K562 (cell line): ENCODE results near the gene SCART1.
"Not testable (repeated sequence)": the region's sequence is repeated elsewhere in the genome, so short reads cannot be mapped to it uniquely, and the experiment has no call there.

ENCODE experiments used
- ATF6 ChIP-seq: sonication (generic); formaldehyde crosslinking; IDR thresholded peaks from 2 replicates; pipeline ENCODE4 v1.4.0; 2020; ENCODE audit warnings: mild to moderate bottlenecking, missing genetic modification reagents
- BACH1 ChIP-seq: fragments of 200-800 bp; sonication (Bioruptor generic); IDR thresholded peaks from 2 replicates; pipeline ENCODE4 v1.6.1; 2016; ENCODE audit warnings: missing genetic modification characterization, missing compliant biosample characterization
- CBX5 ChIP-seq: IDR thresholded peaks from 2 replicates; pipeline ENCODE4 v1.6.1; 2014; ENCODE audit warnings: low read depth, borderline replicate concordance
- CTCF ChIP-seq, 3 experiments: IDR thresholded peaks in 2 of 3; conservative IDR thresholded peaks in 1 of 3; 2 replicates each; pipeline ENCODE4 v1.5.1; 2011 to 2012; ENCODE audit warnings: low read length in 3 of 3, mild to moderate bottlenecking in 3 of 3, control low read depth in 2 of 3, improper control_type of control experiment in 1 of 3, inconsistent platforms in 1 of 3, low read depth in 1 of 3, mixed read lengths in 1 of 3, moderate library complexity in 1 of 3; ENCODE audit not compliant: insufficient read depth in 2 of 3
- E2F8 ChIP-seq: fragments of 450-650 bp; IDR thresholded peaks from 2 replicates; pipeline ENCODE4 v1.7.1; 2018; ENCODE audit warnings: mild to moderate bottlenecking, low read depth; ENCODE audit not compliant: partially characterized antibody
- ELK1 ChIP-seq: sonication (generic); formaldehyde crosslinking; IDR thresholded peaks from 2 replicates; pipeline ENCODE4 v1.8.1; 2022; ENCODE audit warnings: missing genetic modification reagents
- FOS ChIP-seq: IDR thresholded peaks from 3 replicates; pipeline ENCODE4 v1.6.1; 2011; ENCODE audit not compliant: insufficient read length; ENCODE audit errors: extremely low read depth
- KLF10 ChIP-seq: fragments of 250-450 bp; sonication (Bioruptor Pico); IDR thresholded peaks from 2 replicates; pipeline ENCODE4 v1.6.1; 2021; ENCODE audit warnings: matching md5 sums
- POU5F1 ChIP-seq: fragments of 150-350 bp; IDR thresholded peaks from 2 replicates; pipeline ENCODE4 v1.6.1; 2014; ENCODE audit warnings: borderline replicate concordance, low read length, low read depth, mild to moderate bottlenecking; ENCODE audit not compliant: partially characterized antibody
- SMC3 ChIP-seq: conservative IDR thresholded peaks from 2 replicates; pipeline ENCODE4 v1.6.1; 2011; ENCODE audit warnings: low read depth, low read length, improper control_type of control experiment; ENCODE audit not compliant: insufficient read depth
- TEAD4 ChIP-seq, 2 experiments: sonication (generic) in 1 of 2; formaldehyde crosslinking in 1 of 2; IDR thresholded peaks; 2 replicates each; pipeline versions ENCODE4 v1.6.1 to v1.8.0; 2012 to 2022; ENCODE audit warnings: borderline replicate concordance in 1 of 2, inconsistent platforms in 1 of 2, low read length in 1 of 2, mild to moderate bottlenecking in 1 of 2, missing genetic modification reagents in 1 of 2

GRCh38 chr10:133499176-133499575, 45.4 kb downstream of the SCART1 start:
- not testable (repeated sequence) for TF ChIP-seq BACH1 (tag); E2F8; SMC3; ELK1; KLF10 (CRISPR knock-in tag); TEAD4 (IDR thresholded peaks at IDR 0.05; ENCODE audit: low read length); TEAD4 (CRISPR knock-in tag; IDR thresholded peaks at IDR 0.05; ENCODE audit: borderline replicate concordance); CBX5; ATF6 (CRISPR knock-in tag); CTCF (IDR thresholded peaks at IDR 0.05 in 2 of 3, conservative IDR thresholded peaks at IDR 0.05 in 1 of 3; ENCODE audit: insufficient read depth in 2 of 3, low read depth in 1 of 3, low read length in 3 of 3); POU5F1; FOS
